ENCODE data around the gene SDF2L1. TPM values are rescaled to one million over a fixed set of nuclear protein-coding genes. Genes with fewer than 3 reads are reported as not detected.

SDF2L1 gene
- polyA plus RNA-seq, 3 donors, result 31.7 to 46.2 (median 44.7) TPM

- Mint-ChIP-seq H3K9me3 (no peaks in the 10 kb centered on the region), H3K4me3 (no peak overlapping the region), H3K27ac (no peak overlapping the region), H3K36me3 (peaks cover 69 to 87% of the 10 kb centered on the region in 2 donors), H3K27me3 (ENCODE audit: low read depth in 3 of 3) (no peaks in the 10 kb centered on the region), H3K4me1 (no peaks in the 10 kb centered on the region)
- Histone ChIP-seq H3K27ac (ENCODE audit: low read depth in 1 of 2, low read length in 2 of 2) (no peak overlapping the region), H3K4me2 (replicated peaks; ENCODE audit: extremely low read depth, low read length, poor library complexity, severe bottlenecking) (no peak overlapping the region), H3K4me1 (ENCODE audit: control insufficient read depth in 1 of 2, insufficient read depth in 2 of 2, low read length in 2 of 2) (no peaks in the 10 kb centered on the region), H3K27me3 (ENCODE audit: control insufficient read depth in 2 of 2, insufficient read depth in 2 of 2, low read length in 2 of 2) (no peaks in the 10 kb centered on the region), H4K20me1 (ENCODE audit: insufficient read depth, low read length) (no peaks in the 10 kb centered on the region), H2AFZ (ENCODE audit: insufficient read depth, low read depth, low read length, poor library complexity, severe bottlenecking) (no peak overlapping the region), H3K9ac (ENCODE audit: insufficient read depth, low read length, poor library complexity, severe bottlenecking) (no peak overlapping the region), H3K36me3 (replicated peaks in 1 of 2; ENCODE audit: control insufficient read depth in 1 of 2, insufficient read depth in 2 of 2, low read length in 2 of 2) (peaks cover 80 to 81% of the 10 kb centered on the region in 2 donors), H3K4me3 (replicated peaks in 1 of 3; ENCODE audit: low read depth in 2 of 3, low read length in 3 of 3) (no peak overlapping the region), H3K9me3 (replicated peaks in 1 of 2; ENCODE audit: control insufficient read depth in 1 of 2, insufficient read depth in 1 of 2, low read length in 2 of 2) (no peaks in the 10 kb centered on the region), H3K79me2 (ENCODE audit: insufficient read depth, low read length) (no peaks in the 10 kb centered on the region)
- intact Hi-C loops (cut with micrococcal nuclease), result no loop called here
- no peak for TF ChIP-seq CTCF (IDR thresholded peaks at IDR 0.05)
- no peak for DNase-seq
- 100% methylated on average over 7 of the region's 7 CpGs for WGBS (ENCODE audit: insufficient coverage)
Observed at GRCh38 chr22:21683401-21683811, 41.3 kb downstream of the SDF2L1 start.

- WGBS (ENCODE audit: insufficient coverage), result 99% methylated on average over 17 of the region's 19 CpGs
- Histone ChIP-seq H3K36me3 (replicated peaks in 1 of 2; ENCODE audit: control insufficient read depth in 1 of 2, insufficient read depth in 2 of 2, low read length in 2 of 2) (peaks cover 86 to 90% of the 10 kb centered on the region in 2 donors), H2AFZ (ENCODE audit: insufficient read depth, low read depth, low read length, poor library complexity, severe bottlenecking) (no peak overlapping the region), H3K79me2 (ENCODE audit: insufficient read depth, low read length) (no peaks in the 10 kb centered on the region), H3K27me3 (ENCODE audit: control insufficient read depth in 2 of 2, insufficient read depth in 2 of 2, low read length in 2 of 2) (no peaks in the 10 kb centered on the region), H3K4me3 (replicated peaks in 1 of 3; ENCODE audit: low read depth in 2 of 3, low read length in 3 of 3) (no peak overlapping the region), H3K4me2 (replicated peaks; ENCODE audit: extremely low read depth, low read length, poor library complexity, severe bottlenecking) (no peak overlapping the region), H3K9me3 (replicated peaks in 1 of 2; ENCODE audit: control insufficient read depth in 1 of 2, insufficient read depth in 1 of 2, low read length in 2 of 2) (no peaks in the 10 kb centered on the region), H3K9ac (ENCODE audit: insufficient read depth, low read length, poor library complexity, severe bottlenecking) (no peak overlapping the region), H3K27ac (ENCODE audit: low read depth in 1 of 2, low read length in 2 of 2) (no peak overlapping the region), H3K4me1 (ENCODE audit: control insufficient read depth in 1 of 2, insufficient read depth in 2 of 2, low read length in 2 of 2) (no peaks in the 10 kb centered on the region), H4K20me1 (ENCODE audit: insufficient read depth, low read length) (no peaks in the 10 kb centered on the region)
- TF ChIP-seq CTCF (IDR thresholded peaks at IDR 0.05), result no peak
- Mint-ChIP-seq H3K36me3 (peaks cover 76 to 92% of the 10 kb centered on the region in 2 donors), H3K4me3 (no peak overlapping the region), H3K27ac (peak overlapping the region in 1 of 7 donors; percentile 6), H3K9me3 (no peaks in the 10 kb centered on the region), H3K4me1 (no peaks in the 10 kb centered on the region), H3K27me3 (ENCODE audit: low read depth in 3 of 3) (no peaks in the 10 kb centered on the region)
- no peak for DNase-seq
- intact Hi-C loops (cut with micrococcal nuclease), result no loop called here
Observed at GRCh38 chr22:21684492-21685163, 42.5 kb downstream of the SDF2L1 start.

Measured in CD14-positive monocyte (primary cell).